ENCODE data around the gene KIRREL2.

DNA sequence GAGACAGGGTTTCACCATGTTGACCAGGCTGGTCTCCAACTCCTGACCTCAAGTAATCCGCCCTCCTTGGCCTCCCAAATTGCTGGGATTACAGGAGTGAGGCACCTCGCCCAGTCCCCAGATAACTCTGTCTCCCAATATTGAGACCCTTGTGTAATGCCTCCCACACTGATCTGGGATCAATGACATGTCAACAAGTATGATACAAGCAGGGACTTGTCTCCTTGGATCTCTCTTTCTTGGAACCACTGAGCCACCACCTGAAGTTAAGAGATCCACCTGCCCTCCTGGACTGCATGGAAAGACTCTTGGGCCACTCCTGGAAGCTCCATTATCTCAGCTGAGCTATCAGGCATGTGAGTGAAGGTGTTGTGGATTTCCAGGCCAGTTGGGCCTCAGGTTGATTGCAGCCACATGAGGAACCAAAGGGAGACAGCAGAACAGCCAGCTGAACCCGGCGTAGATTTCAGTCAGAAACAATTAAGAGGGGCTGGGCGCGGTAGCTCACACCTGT is 28.6 kb downstream of the KIRREL2 start:
- TF ChIP-seq, protein P1, sequence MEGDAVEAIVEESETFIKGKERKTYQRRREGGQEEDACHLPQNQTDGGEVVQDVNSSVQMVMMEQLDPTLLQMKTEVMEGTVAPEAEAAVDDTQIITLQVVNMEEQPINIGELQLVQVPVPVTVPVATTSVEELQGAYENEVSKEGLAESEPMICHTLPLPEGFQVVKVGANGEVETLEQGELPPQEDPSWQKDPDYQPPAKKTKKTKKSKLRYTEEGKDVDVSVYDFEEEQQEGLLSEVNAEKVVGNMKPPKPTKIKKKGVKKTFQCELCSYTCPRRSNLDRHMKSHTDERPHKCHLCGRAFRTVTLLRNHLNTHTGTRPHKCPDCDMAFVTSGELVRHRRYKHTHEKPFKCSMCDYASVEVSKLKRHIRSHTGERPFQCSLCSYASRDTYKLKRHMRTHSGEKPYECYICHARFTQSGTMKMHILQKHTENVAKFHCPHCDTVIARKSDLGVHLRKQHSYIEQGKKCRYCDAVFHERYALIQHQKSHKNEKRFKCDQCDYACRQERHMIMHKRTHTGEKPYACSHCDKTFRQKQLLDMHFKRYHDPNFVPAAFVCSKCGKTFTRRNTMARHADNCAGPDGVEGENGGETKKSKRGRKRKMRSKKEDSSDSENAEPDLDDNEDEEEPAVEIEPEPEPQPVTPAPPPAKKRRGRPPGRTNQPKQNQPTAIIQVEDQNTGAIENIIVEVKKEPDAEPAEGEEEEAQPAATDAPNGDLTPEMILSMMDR (IDR thresholded peaks at IDR 0.05) = no peak
- TF ChIP-seq EZH2 (IDR thresholded peaks at IDR 0.05; ENCODE audit: borderline replicate concordance, insufficient read depth, low read depth, low read length, poor library complexity, severe bottlenecking) = no peak

Data from B cell (primary cell).